Measurements from ENCODE around the gene LRRC55.

LRRC55 gene

GRCh38 chr11:57235761-57236703 is 54.3 kb downstream of the LRRC55 start:
- TF ChIP-seq CTCF (IDR thresholded peaks at IDR 0.05; ENCODE audit: low read depth, low read length) = no peak
- no peak for DNase-seq (ENCODE audit: low read depth, low spot score)
- in situ Hi-C loops (cut with HindIII; ENCODE audit: low sequenced_read_pairs) = no loop called here
- H3K4me3 ChIP-seq (ENCODE audit: low read depth, low read length) = no peak overlapping the region

- DNase-seq (ENCODE audit: low read depth, low spot score) = no peak
- in situ Hi-C loops (cut with HindIII; ENCODE audit: low sequenced_read_pairs) = no loop called here
- TF ChIP-seq CTCF (IDR thresholded peaks at IDR 0.05; ENCODE audit: low read depth, low read length) = no peak
- no peak within 1 kb of the TSS for H3K4me3 ChIP-seq (ENCODE audit: low read depth, low read length)
Observed at GRCh38 chr11:57237204-57237681, 55.5 kb downstream of the LRRC55 start, which contains the start of gene APLNR. Gene APLNR, minus strand, starts transcription at chr11:57237250. Its CDS starts 246 bp downstream, at chr11:57237004.

GRCh38 chr11:57239348-57239747 is 57.6 kb downstream of the LRRC55 start:
- in situ Hi-C loops (cut with HindIII; ENCODE audit: low sequenced_read_pairs) = no loop called here
- TF ChIP-seq CTCF (IDR thresholded peaks at IDR 0.05; ENCODE audit: low read depth, low read length) = no peak
- H3K4me3 ChIP-seq (ENCODE audit: low read depth, low read length) = no peak overlapping the region
- no peak for DNase-seq (ENCODE audit: low read depth, low spot score)

- in situ Hi-C loops (cut with HindIII; ENCODE audit: low sequenced_read_pairs) = no loop called here
- TF ChIP-seq CTCF (IDR thresholded peaks at IDR 0.05; ENCODE audit: low read depth, low read length) = no peak
- no peak for DNase-seq (ENCODE audit: low read depth, low spot score)
- no peak overlapping the region for H3K4me3 ChIP-seq (ENCODE audit: low read depth, low read length)
Observed at GRCh38 chr11:57240007-57240406, 58.3 kb downstream of the LRRC55 start.

GRCh38 chr11:57240757-57241156 is 59.0 kb downstream of the LRRC55 start:
- TF ChIP-seq CTCF (IDR thresholded peaks at IDR 0.05; ENCODE audit: low read depth, low read length) = no peak
- no peak for DNase-seq (ENCODE audit: low read depth, low spot score)
- H3K4me3 ChIP-seq (ENCODE audit: low read depth, low read length) = no peak overlapping the region
- in situ Hi-C loops (cut with HindIII; ENCODE audit: low sequenced_read_pairs) = no loop called here

Data from astrocyte of the spinal cord (primary cell).